ENCODE results near the gene SEC24A.
"Not testable (repeated sequence)": the region's sequence is repeated elsewhere in the genome, so short reads cannot be mapped to it uniquely, and the experiment has no call there.

Gene SEC24A

GRCh38 chr5:134626369-134627014 is 22.1 kb upstream of the SEC24A start:
- TF ChIP-seq CTCF (conservative IDR thresholded peaks at IDR 0.05; ENCODE audit: low read depth, low read length), result no peak
- H3K4me3 ChIP-seq (ENCODE audit: low read depth, low read length), result no peak overlapping the region
- peak; percentile 96 for DNase-seq (ENCODE audit: low read depth)

GRCh38 chr5:134634227-134634626 is 14.4 kb upstream of the SEC24A start:
- TF ChIP-seq CTCF (conservative IDR thresholded peaks at IDR 0.05; ENCODE audit: low read depth, low read length), result no peak
- DNase-seq (ENCODE audit: low read depth), result no peak
- no peak overlapping the region for H3K4me3 ChIP-seq (ENCODE audit: low read depth, low read length)

DNA sequence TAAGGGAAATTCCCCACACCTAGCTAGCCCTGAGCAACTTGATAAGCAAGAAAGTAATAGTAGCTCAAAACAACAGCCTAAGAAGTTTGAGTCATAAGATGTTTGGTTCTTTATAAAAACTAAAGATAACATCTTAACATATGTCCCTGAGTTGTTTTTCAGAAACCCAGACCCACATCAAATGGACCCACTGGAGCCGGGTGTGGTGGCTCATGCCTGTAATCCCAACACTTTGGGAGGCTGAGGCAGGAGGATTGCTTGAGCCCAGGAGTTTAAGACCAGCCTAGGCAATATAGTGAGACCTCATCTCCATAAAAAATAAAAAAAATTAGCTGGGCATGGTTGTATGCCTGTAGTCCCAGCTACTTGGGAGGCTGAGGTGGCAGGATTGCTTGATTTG is 13.2 kb upstream of the SEC24A start:
- DNase-seq (ENCODE audit: low read depth); H3K4me3 ChIP-seq (ENCODE audit: low read depth, low read length): not testable (repeated sequence)

- DNase-seq (ENCODE audit: low read depth), result no peak
- H3K4me3 ChIP-seq (ENCODE audit: low read depth, low read length), result no peak overlapping the region
- no peak for TF ChIP-seq CTCF (conservative IDR thresholded peaks at IDR 0.05; ENCODE audit: low read depth, low read length)
Measured at GRCh38 chr5:134637116-134637721, 11.4 kb upstream of the SEC24A start.

DNA sequence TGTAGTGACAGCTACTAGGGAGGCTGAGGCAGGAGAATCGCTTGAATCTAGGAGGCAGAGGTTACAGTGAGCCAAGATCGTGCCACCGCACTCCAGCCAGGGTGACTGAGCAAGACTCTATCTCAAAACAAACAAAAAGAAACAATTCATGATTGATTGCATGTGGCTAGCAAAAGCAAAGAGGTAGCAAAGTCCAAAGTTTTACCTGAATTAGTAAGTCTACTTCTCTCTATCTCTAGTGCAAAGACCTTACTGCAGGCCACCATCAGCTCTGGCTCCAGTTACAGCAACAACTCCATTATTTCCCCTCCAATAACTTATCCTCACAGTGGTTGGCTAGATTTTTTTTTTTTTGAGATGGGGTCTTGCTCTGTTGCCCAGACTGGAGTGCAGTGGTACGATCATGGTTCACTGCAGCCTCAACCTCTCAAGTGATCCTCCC is 9.8 kb upstream of the SEC24A start:
- DNase-seq (ENCODE audit: low read depth), result no peak
- no peak overlapping the region for H3K4me3 ChIP-seq (ENCODE audit: low read depth, low read length)
- TF ChIP-seq CTCF (conservative IDR thresholded peaks at IDR 0.05; ENCODE audit: low read depth, low read length), result no peak

- DNase-seq (ENCODE audit: low read depth), result no peak
- TF ChIP-seq CTCF (conservative IDR thresholded peaks at IDR 0.05; ENCODE audit: low read depth, low read length), result no peak
Measured at GRCh38 chr5:134642931-134643530, 5.6 kb upstream of the SEC24A start.

DNA sequence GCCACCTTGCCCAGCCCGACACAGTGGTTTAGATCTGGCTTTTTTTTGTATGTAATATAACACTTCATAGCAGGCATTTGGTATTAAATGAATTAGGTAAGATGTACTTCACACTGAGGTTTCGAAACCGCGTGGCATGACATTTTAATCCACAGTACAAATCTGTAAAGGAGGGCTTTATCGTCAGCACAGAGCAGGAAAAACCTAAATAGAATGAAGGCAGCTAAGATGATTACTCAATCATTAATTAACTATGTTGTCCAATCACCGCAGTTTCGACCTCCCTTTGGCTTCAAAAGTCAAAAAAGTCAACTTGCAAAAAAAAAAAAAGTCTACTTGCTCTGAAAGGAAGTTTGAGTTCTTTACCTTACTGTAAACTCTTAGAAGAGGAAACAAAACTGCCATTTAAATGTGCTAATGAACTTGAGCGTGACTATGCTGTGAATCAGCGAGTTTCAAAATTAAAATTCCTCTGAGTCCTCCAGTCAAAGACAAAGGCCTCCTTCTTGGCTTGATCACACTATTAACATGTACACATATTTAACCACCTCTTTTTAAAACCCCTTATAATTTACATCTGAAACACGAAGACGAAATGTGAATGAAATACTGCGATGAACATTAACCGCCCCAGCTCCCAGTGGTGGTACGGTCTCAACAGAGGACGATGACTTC is 698 bp upstream of the SEC24A start:
- TF ChIP-seq CTCF (conservative IDR thresholded peaks at IDR 0.05; ENCODE audit: low read depth, low read length), result no peak
- H3K4me3 ChIP-seq (ENCODE audit: low read depth, low read length), result peak overlapping the region; percentile 86
- DNase-seq (ENCODE audit: low read depth), result peak; percentile 61

More at GRCh38 chr5:134642931-134643530, 5.6 kb upstream of the SEC24A start:
- no peak overlapping the region for H3K4me3 ChIP-seq (ENCODE audit: low read depth, low read length)

Measured in choroid plexus epithelial cell (primary cell).